ENCODE measurements around the gene MOGAT3.

Gene MOGAT3, protein sequence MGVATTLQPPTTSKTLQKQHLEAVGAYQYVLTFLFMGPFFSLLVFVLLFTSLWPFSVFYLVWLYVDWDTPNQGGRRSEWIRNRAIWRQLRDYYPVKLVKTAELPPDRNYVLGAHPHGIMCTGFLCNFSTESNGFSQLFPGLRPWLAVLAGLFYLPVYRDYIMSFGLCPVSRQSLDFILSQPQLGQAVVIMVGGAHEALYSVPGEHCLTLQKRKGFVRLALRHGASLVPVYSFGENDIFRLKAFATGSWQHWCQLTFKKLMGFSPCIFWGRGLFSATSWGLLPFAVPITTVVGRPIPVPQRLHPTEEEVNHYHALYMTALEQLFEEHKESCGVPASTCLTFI
- total RNA-seq, result 0 reads per million in 2 donors

DNA sequence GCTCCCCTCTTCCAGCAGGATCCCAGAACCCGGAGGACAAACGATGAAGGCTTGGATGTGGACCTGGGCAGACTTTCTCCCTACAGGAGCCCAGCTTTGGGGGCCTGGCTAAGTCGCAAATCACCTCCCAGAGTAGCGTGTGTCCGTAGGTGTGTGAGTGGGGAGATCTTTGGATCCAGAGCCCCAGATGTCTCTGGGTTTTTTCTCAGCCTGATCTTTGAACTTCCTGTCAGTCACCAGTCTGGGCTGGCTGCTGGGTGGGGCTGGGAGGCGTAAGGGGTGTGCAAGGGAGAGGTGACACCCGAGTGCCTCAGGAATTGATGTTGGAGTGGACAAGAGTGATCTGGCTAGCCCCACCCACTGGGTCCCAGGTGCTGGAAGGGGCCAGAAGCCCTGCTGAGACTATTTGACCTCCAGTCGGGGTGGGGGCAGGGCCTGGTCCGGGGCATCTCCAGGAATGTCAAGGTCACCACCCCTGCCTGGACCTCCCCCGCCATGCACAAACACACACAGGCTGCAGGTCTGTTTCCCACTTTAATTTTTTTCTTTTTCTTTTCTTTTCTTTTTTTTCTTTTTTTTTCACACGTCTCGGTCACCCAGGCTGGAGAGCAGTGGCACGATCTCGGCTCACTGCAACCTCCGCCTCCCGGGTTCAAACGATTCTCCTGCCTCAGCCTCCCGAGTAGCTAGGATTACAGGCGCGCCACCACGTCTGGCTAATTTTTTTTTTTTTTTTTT is at the start of gene MOGAT3:
Gene MOGAT3 (minus strand): TSS at position 175 of the 738 bp plus-strand sequence. CDS start 182 bp downstream, outside the sequence.
- no peak for DNase-seq

DNA sequence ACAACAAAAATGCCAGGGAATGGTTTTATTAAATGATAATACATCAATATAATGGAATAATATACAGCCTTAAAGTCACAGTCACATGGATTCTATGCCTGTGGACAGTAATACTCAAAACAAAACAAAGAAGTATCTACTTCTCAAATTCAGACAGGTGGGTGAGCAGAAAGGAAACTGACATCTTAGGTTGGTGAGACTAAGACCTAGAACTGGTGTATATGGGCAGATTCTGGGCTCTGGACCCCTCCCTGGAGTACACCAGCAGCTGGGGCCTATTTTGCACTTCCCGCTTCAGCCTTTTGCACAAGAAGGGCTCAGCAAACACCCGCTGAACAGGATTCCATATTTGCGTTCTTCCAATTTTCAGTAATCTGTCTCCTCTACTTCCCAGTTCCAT is 49.5 kb upstream of the MOGAT3 start:
- no peak for DNase-seq

GRCh38 chr7:101248276-101248675 is 47.4 kb upstream of the MOGAT3 start:
- no peak for DNase-seq

DNA sequence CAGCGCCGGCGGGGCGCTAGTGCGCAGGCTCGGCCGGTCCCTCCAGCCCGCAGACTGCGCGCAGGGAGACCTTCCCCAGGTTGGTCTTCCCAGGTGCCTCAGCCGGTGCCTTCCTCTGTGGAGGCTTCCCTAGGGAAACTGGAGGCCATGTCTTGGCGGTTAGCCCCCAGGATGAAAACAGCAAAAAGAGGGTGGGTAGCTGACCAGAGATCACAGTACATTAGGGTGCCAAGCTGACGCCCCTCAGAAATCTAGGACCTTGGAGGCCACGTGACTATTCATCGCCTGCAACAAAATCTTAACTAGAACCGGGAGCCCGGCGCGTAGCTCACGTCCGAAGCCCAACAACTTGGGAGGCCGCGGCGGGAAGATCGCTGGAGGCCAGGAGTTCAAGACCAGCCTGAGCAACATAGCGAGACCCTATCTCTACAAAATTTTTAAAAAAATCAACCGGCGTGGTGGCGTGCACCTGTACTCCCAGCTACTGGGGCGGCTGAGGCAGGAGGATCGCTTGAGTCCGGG is 44.4 kb upstream of the MOGAT3 start:
- no peak for DNase-seq

DNA sequence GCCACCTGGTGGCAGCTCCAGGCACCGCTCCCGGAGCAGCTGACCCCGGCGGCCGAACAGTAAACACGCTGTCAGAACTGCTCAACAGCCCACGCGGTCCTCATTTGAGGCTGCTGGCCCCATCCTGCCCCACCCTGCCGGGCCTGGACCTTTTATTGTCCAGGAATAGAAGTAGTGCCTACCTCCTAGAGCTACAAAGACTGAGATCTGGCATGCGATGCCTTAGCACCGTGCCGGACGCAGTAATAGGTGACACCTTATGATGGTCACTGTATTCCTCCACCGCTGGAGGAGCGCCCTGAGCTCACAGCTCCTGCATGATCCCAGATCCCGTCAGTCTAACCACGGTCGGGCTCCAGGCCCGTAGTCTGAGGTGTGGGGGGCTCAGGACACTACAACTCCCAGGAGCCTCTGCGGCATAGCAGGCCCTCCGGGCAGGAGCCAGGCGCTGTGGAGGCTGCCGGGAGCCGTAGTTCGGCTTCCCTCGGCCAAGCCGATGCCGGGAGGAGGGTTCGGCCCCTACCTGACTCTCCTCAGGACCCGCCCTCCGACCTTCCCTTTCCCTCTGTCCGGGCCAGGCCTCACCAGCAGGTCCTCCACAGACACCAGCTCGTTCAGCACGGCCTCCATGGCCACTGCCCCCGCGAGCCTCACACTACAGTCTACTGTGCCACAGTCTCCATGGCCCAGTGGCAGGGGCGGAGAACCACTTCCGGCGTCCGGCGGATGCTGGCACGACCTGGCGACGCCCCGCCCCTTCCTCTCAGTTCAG is 43.7 kb upstream of the MOGAT3 start, which contains the start of gene FIS1:
Gene FIS1 (minus strand): TSS at position 707 of the 772 bp plus-strand sequence. CDS start 77 bp downstream, at position 630.
- peak; percentile 87 to 95 (median 89) for DNase-seq

DNA sequence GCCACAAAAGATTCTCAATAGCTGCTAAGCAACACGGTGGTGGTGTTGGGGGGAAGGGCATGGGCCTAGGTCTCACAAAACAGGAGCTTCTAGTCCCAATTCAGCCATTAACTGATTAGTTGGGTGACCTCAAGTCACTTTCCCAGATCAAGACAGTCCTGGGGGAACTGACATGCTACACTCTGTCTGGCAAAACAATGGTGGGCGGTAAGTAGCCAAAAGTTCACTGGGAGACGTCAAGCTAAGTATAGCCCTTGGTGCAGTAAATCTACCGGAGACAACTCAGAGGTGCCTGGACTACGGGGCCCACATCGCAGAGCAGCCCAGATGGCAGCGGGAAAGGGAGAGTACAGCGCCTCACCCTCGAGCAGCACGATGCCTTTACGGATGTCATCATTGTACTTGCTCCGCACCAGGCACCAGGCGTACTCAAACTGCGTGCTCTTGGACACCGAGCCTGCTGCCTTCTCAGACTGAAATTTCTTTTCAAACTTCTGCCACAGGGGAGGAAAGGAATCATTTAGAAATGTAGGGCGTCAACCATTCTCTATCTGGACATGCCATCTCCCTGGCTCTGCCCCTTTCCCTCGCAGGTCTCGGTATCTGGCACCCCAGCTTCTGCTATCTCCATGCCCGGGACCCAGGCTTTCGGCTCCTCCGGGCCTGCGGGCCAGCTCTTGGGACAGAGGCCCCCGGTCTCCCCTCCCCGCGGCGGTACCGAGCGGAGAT is 43.0 kb upstream of the MOGAT3 start:
- no peak for DNase-seq

DNA sequence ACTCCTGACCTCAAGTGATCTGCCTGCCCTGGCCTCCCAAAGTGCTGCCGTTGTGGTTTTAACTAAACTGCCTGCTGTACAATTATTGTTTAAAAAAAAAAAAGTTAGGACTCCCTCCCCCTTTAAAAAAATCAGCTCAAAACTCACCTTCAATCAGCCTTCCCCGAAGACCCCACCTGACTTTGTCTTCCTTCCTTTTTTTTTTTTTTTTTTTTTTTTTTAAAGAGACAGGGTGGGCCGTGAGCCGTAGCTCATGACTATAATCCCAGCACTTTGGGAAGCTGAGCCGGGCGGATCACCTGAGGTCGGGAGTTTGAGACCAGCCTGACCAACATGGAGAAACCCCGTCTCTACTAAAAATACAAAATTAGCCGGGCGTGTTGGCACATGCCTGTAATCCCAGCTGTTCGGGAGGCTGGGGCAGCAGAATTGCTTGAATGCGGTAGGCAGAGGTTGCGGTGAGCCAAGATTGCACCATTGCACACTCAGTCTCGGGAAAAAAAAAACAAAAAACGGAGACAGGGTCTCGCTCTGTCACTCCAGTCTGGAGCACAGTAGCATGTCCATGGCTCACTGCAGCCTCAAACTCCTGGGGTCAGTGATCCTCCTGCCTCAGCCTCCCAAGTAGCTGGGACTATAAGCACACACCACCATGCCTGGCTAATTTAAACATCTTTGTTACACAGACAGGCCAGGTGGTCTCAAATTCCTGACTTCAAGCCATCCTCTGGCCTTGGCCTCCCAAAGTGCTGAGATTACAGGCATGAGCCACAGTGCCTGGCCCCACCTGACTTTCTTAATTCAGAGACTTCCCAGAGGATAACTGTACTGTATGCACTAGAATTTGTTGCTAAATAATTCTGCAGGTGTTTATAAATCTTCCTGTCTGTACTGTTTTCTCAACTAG is 40.9 kb upstream of the MOGAT3 start:
- no peak for DNase-seq

DNA sequence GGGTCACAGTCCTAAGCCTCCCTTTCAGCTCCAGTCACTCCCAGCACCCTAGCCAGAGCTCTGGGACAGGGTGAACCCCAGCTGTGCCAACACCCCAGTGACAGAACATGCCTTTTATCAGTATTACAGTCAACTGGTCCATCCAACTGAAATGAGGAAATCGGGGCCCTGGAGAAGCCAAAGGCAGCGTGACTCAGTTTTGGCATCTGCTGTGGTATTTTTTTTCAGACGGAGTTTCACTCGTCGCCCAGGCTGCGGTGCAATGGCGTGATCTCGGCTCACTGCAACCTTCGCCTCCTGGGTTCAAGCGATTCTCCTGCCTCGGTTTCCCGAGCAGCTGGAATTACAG is 40.2 kb upstream of the MOGAT3 start:
- no peak for DNase-seq

DNA sequence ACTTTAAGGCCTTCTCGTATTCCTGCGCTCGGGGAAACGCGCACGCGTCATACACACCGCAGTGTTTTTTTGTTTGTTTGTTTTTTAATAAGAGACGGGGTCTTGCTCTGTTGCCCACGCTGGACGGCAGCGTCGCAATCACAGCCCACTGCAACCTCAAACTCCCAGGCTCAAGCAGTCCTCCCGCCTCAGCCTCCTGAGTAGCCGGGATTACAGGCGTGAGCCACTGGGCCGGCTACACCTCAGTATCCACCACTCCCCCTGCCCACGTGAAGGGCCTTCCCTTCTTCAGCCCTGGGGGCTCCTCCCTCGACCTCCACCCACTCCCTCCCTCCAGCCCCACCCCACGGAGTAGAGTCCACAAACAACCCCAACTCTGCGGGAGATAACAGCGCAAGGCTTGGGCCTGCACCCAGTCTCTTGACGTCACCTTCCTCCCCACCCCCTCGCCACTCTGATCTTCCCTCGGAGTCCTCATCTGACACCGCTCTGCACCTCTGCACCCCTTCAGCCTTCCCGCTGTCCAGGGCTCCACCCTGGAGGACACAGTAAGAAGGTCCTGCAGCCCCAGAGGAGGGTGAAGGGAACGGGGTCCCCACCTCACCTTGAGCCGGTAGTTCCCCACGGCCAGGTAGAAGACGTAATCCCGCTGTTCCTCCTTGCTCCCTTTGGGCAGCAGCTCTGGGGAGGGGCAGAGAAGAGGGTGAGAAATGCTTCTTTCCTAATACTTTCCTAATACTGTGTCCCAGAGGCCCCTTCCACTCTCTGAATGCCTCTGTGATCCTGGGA is 39.6 kb upstream of the MOGAT3 start:
- DNase-seq, result no peak

DNA sequence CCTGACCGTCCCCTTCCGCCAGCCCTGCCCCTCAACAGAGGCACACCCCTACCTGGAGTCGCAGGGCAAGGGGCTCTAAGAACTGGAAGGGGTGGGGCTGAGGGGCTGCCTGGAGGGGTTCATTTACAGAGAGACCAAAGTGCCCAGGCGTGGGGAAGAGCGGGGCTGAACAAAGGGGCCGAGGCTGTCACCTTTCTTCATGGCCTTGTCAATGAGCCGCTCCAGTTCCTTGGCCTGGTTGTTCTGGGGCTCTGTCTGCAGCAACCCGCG is 39.0 kb upstream of the MOGAT3 start:
- DNase-seq, result no peak

DNA sequence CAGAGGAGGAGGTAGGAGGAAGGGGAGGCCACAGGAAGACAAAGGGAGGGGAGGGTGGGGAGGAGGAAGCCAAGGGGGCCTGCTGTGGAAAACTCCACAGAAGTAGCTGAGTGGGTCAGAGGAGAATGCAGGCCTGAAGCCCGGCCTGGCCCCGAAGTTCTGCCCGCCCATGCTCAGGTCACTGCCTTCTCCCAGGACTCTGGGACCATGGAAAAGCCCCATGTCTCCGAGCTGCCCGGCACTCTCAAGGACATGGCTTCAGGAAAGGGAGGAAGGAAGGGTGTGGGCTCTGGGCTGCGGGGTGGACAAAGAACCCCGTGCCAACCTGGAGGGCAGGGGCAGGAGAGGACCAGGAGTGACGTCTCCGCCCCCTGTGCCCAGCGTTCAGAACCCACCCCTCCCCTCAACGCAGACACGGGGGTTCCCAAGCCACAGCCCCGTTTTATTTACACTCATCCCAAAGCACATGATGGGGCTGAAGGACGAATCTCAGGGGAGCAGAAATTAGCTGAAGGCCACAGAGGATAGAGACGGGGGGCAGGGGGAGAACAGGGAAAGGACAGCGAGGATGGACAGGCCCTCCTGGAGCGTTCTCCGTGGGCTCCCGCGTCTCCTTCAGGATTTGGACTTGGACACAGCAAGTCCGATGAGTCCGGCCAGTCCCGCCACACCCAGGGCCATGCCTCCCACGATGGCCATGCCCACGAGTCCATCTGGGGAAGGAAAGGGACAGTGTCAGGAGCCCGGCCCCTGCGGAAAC is 38.5 kb upstream of the MOGAT3 start:
- no peak for DNase-seq

DNA sequence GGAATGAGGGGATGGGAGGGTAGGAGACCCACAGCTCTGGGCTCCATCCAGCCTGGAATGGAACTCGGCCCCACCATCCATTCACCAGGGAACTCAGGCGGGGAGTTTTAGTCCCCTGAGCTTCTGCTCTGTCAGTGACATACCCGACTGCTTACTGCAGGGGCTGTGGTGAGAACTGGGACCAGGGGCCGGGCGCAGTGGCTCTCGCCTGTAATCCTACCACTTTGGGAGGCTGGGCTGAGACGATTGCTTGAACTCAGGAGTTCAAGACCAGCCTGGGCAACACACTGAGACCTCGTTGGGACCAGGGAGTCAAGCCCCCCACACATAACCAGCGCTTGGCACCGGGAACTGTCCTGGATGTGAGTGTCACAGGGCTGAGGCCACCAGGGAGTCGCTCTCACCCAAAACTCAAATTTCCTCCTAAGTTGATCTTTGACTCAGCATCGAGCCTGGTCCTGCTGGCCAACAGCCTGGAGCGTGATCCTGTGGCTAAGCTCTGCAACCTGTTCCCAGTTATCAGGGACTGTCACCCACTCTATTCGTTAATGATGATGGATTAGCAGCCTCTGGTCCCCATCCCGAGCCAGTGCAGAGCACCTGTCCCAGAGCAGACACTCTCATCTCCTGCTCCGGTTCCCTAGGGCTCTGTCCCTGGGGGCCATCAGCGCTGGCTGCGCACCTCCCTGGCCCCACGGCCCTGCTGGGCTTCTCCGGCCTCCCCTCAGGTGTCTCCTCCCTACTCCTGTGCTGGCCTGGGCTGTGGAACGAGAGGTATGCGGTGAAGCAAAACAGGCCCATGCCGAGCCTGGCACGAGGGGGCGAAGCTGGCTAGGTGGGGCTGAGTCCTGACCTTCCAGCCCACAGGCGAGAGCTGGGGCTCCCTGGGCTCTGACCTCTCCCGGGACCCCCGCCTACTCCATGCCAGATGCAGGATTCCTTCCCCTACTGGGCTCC is 37.7 kb upstream of the MOGAT3 start:
- no peak for DNase-seq

- no peak for DNase-seq
Observed at GRCh38 chr7:101237206-101238067, 36.6 kb upstream of the MOGAT3 start, which contains the start of gene CLDN15. Gene CLDN15 (minus strand): TSS chr7:101237802. CDS start chr7:101237581, 221 bp downstream.

GRCh38 chr7:101236292-101236835 is 35.5 kb upstream of the MOGAT3 start:
- DNase-seq, result no peak

- no peak for DNase-seq
Observed at GRCh38 chr7:101235522-101235921, 34.7 kb upstream of the MOGAT3 start.

GRCh38 chr7:101235050-101235449 is 34.2 kb upstream of the MOGAT3 start:
- no peak for DNase-seq

DNA sequence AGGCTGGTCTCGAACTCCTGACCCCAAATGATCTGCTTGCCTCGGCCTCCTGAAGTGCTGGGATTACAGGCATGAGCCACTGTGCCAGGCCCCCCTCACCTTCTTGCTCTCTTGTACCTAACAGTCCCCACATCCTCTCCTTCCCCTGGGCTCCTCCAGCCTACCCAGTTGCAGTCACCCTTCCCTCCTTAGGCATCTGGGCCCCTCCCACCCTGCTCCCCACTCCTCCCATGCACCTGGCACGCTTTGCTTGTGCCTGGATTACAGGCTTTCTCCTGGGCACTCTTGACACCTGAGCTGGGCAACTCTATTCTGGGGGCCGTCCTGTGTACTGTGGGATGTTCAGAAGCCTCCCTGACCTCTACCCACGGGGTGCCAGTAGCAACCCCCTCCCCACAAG is 33.8 kb upstream of the MOGAT3 start:
- no peak for DNase-seq

Measured in T-helper 2 cell (primary cell).